Colonic mucosa (tissue), 4 donors: ENCODE results near the gene SLC2A5. TPM values are rescaled to one million over a fixed set of nuclear protein-coding genes. Genes with fewer than 3 reads are reported as not detected.

ENCODE experiments used
- DNase-seq: peaks from one replicate; pipeline ENCODE4 v3.0.0-alpha.2; 2020
- H3K27ac ChIP-seq: fragments of 200-600 bp; one replicate; pipeline ENCODE4 v1.8.0; 2021
- H3K27me3 ChIP-seq: fragments of 200-600 bp; one replicate; pipeline ENCODE4 v1.8.0; 2021
- H3K36me3 ChIP-seq: fragments of 200-600 bp; one replicate; pipeline ENCODE4 v1.8.0; 2021
- H3K4me1 ChIP-seq: fragments of 200-600 bp; one replicate; pipeline ENCODE4 v1.8.0; 2021; ENCODE audit warnings: mild to moderate bottlenecking
- H3K4me3 ChIP-seq: fragments of 200-600 bp; one replicate; pipeline ENCODE4 v1.8.0; 2021
- H3K9ac ChIP-seq, 2 donors: one replicate each; pipeline ENCODE4 v1.7.0; 2013; ENCODE audit warnings: control low read depth in 2 of 2, low read depth in 2 of 2, low read length in 2 of 2
- H3K9me3 ChIP-seq: fragments of 200-600 bp; one replicate; pipeline ENCODE4 v1.8.0; 2021
- CTCF ChIP-seq: fragments of 200-600 bp; IDR thresholded peaks from one replicate; pipeline ENCODE4 v1.8.0; 2022; ENCODE audit warnings: antibody characterized with exemption, mild to moderate bottlenecking
- intact Hi-C: fragments of 100-400 bp; cut with DNase I; formaldehyde crosslinking; loops from one replicate; pipeline ENCODE4 v1.14.1; 2022
- total RNA-seq, 2 donors: library from RNA; stranded (reverse); fragmentation: NEBNext Ultra II Directional in 1 of 2; extraction: Animal tissue kit (Norgen Biotek cat#: 25700) in 1 of 2; gene quantifications; one replicate each; pipeline ENCODE4 v1.2.1, GENCODE V29; 2021
- donor health status: healthy.
- donor health status: DM: no; HTN: no; CAD: no.
- donor health status: DM: no; HTN: no; CAD: no.

SLC2A5 gene
- total RNA-seq, 2 donors from 2014 or later = 1.8 to 4.9 TPM

GRCh38 chr1:9106286-9106685, 36.9 kb upstream of the SLC2A5 start:
- Histone ChIP-seq H3K4me1 (no peaks in the 10 kb centered on the region), H3K27ac (no peak overlapping the region), H3K36me3 (no peaks in the 10 kb centered on the region), H3K9ac (no peak overlapping the region), H3K4me3 (no peak overlapping the region), H3K27me3 (no peaks in the 10 kb centered on the region), H3K9me3 (no peaks in the 10 kb centered on the region)
- TF ChIP-seq CTCF = no peak
- intact Hi-C loops = no loop called here
- no peak for DNase-seq

- Histone ChIP-seq H3K27ac (no peak overlapping the region), H3K36me3 (no peaks in the 10 kb centered on the region), H3K9me3 (no peaks in the 10 kb centered on the region), H3K4me1 (no peaks in the 10 kb centered on the region), H3K27me3 (no peaks in the 10 kb centered on the region), H3K4me3 (no peak overlapping the region), H3K9ac (no peak overlapping the region)
- intact Hi-C loops = no loop called here
- TF ChIP-seq CTCF = no peak
- DNase-seq = no peak
These were observed 36.0 kb upstream of the SLC2A5 start for GRCh38 chr1:9105336-9105867.

- intact Hi-C loops = loop anchor here (5.0 kb wide), 2 partner anchors 94 to 184 kb away; no protein-coding TSS in a partner anchor
- TF ChIP-seq CTCF = peak; percentile 68
These were observed 32.2 kb upstream of the SLC2A5 start for GRCh38 chr1:9101510-9102146.

GRCh38 chr1:9100471-9101043, 31.1 kb upstream of the SLC2A5 start:
- DNase-seq = no peak
- Histone ChIP-seq H3K4me3 (no peak overlapping the region), H3K4me1 (no peaks in the 10 kb centered on the region), H3K27me3 (no peaks in the 10 kb centered on the region), H3K27ac (no peak overlapping the region), H3K9me3 (no peaks in the 10 kb centered on the region), H3K9ac (no peak overlapping the region), H3K36me3 (no peaks in the 10 kb centered on the region)
- TF ChIP-seq CTCF = no peak
- intact Hi-C loops = loop anchor here (5.0 kb wide), 2 partner anchors 93 to 183 kb away; no protein-coding TSS in a partner anchor

More at GRCh38 chr1:9101510-9102146, 32.2 kb upstream of the SLC2A5 start:
- H3K9ac ChIP-seq = no peak overlapping the region
- no peaks in the 10 kb centered on the region for H3K27me3 ChIP-seq
- H3K9me3 ChIP-seq = no peaks in the 10 kb centered on the region
- no peak overlapping the region for H3K27ac ChIP-seq
- no peaks in the 10 kb centered on the region for H3K4me1 ChIP-seq
- H3K4me3 ChIP-seq = no peak overlapping the region
- H3K36me3 ChIP-seq = no peaks in the 10 kb centered on the region
- peak; percentile 52 for DNase-seq

GRCh38 chr1:9099555-9099954, 30.1 kb upstream of the SLC2A5 start:
- Histone ChIP-seq H3K9ac (no peak overlapping the region), H3K4me3 (no peak overlapping the region), H3K4me1 (no peaks in the 10 kb centered on the region), H3K36me3 (no peaks in the 10 kb centered on the region), H3K27me3 (no peaks in the 10 kb centered on the region), H3K9me3 (no peaks in the 10 kb centered on the region), H3K27ac (no peak overlapping the region)
- DNase-seq = no peak
- intact Hi-C loops = no loop called here
- TF ChIP-seq CTCF = no peak
